Activated CD4-positive, CD25-positive, alpha-beta regulatory T cell treated with anti-CD3 and anti-CD28 coated beads, Interleukin-2, amount 50 U/mL, for 16 hours (primary cell): ENCODE measurements around the gene RASSF1.

Source experiments
- DNase-seq: peaks from one replicate; pipeline ENCODE4 v3.0.0-alpha.2; 2020; ENCODE audit warnings: low read depth, low spot score

RASSF1 gene

GRCh38 chr3:50340448-50341329, at the start of gene RASSF1:
TSS of gene RASSF1 (minus strand) at chr3:50340836. CDS start at chr3:50340805, 31 bp downstream.
- no peak for DNase-seq

DNA sequence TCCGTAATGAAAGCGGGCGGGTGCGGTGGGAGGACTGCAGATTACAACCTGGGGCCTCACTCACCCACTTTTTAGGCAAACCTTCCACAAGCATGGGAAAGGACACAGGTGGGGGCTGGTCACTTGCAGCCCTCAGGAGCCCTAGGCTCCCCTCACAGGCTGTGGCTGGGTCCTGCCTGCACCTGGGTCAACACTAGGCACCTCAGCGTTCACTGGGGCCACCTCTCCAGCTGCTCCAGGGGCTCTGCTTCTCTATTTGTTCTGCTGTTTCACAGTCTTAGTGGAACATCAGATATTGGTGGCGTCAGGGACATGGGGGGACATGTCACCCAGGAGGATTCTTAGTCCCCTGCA, 48.8 kb upstream of the RASSF1 start:
- no peak for DNase-seq

DNA sequence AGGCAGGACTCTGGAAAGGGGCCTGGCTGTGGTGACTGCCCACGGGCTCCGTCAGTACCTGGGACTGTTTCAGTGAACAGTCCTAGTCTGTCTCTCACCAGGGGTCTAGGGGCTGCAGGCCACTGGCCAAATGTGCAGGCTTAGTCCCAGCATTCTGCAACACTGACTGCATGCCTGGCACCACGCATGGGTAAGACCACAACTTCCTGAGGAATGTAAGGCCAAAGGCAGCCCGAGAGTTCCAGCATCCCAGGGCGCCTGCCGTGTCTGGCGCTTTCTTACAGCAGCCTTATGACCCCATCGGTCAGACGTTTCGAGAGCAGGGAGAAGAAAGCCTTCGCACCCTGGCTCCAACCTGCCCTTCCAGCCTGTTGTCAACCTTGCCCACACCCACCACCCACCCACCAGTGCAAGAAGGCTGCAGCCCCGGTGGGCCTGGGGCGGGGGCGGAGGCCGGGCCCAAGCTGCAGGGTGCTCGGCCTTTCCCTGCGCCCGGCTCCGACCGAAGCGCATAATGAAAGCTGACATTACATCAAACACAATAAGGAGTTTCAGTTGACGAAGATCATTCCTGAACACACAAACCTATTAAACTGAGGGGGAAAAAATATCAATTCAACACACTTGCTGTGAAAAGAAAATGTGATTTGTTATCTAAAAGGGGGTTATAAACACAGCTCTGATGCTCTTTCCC, 48.2 kb upstream of the RASSF1 start:
- no peak for DNase-seq

DNA sequence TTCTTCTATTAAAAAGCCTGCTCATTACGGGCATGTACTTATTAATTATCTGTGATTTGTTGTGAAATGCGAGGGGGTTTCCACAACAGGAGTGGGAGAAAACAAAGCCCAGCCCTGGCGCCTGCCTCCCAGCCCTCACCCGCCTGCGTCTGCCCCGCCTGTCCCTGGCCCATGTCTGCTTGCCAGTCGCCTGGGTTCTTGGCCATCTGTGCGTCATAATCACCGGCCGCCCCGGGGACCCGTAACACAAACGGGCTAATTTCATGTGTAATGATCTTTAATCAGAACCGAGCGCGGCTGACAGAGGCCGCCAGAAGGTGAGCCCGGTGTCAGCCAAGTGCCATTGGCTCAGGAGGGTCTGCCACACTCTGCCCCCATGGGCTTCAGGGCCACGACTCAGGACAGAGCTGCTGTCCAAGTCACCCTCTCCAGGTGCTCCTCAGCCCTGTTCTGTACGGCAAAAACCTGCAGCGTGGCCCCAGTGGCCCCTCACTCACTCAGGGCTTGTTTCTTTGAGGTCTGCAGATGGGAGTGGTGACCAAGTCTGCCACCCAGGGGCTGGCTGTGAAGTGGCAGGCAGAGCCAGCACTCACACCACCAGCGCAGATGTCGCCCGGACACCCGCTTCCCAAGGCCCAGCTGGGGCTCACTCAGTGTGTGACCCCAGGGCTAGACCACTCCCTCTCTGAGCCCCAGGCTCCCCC, 47.5 kb upstream of the RASSF1 start:
- DNase-seq, result no peak

DNA sequence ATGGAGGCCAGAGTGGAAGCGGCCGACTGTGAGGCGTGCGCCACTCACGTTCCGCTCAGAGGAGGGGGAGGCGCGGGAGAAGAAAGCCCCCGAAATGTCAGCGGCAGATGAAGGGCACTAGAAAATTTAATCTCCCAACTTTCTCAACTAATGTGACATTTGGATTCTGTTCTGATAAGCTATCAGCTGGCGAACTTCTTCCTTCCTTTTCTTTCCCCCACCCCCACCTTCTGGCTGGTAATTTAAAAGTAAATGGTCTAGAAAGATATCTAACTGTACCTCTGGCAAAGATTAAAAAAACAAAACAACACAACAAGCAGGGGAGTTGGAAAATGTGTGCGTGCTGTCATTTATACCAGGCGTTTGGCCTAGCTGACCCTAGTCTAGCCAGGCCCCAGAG, 45.1 kb upstream of the RASSF1 start:
- DNase-seq, result no peak

- no peak for DNase-seq
Observed at GRCh38 chr3:50383750-50384149, 43.1 kb upstream of the RASSF1 start.

- no peak for DNase-seq
Observed at GRCh38 chr3:50382722-50383121, 42.1 kb upstream of the RASSF1 start.

DNA sequence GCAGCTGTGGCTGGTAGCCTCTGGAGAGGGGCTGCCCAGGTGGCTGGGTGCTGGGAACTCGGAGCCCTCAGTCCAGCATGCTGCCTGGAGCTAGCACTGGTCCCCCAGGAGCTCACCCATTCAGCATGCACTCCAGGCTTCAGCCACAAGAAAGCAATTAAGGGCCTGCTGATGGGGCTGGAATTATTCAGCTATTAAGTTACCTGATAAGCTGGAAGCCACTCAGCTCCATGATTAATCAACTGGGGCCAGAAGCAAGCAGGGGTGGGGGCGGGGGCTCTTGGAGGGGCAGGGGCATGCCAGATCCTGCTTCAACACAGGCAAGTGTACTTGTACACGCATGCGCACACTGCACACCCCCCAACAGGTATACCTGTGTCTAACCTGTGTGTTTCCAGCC, 40.7 kb upstream of the RASSF1 start:
- no peak for DNase-seq

GRCh38 chr3:50380405-50381085, 39.9 kb upstream of the RASSF1 start:
- DNase-seq, result no peak

GRCh38 chr3:50378757-50379156, 38.1 kb upstream of the RASSF1 start:
- DNase-seq, result no peak

DNA sequence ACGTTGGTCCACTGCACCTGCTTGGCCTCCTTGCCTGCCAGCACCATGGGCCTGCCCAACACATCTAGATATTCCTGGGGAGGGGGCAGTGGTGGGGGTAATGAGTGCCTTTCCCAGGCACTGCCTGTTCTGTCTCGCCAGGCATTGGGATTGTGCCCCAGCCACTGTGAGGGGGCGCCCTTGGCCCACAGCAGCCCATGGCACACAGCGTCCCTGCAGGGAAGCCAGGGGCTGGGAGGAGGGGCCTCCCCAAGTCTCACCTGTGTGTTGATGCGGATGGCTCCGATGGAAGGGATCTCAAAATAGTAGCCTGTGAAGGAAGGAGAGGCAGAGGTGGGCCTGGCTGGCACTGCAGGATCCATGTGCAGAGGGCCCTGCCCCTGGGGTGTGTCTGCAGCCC, 37.4 kb upstream of the RASSF1 start:
- no peak for DNase-seq

- DNase-seq, result no peak
Observed at GRCh38 chr3:50375258-50375931, 34.8 kb upstream of the RASSF1 start.

DNA sequence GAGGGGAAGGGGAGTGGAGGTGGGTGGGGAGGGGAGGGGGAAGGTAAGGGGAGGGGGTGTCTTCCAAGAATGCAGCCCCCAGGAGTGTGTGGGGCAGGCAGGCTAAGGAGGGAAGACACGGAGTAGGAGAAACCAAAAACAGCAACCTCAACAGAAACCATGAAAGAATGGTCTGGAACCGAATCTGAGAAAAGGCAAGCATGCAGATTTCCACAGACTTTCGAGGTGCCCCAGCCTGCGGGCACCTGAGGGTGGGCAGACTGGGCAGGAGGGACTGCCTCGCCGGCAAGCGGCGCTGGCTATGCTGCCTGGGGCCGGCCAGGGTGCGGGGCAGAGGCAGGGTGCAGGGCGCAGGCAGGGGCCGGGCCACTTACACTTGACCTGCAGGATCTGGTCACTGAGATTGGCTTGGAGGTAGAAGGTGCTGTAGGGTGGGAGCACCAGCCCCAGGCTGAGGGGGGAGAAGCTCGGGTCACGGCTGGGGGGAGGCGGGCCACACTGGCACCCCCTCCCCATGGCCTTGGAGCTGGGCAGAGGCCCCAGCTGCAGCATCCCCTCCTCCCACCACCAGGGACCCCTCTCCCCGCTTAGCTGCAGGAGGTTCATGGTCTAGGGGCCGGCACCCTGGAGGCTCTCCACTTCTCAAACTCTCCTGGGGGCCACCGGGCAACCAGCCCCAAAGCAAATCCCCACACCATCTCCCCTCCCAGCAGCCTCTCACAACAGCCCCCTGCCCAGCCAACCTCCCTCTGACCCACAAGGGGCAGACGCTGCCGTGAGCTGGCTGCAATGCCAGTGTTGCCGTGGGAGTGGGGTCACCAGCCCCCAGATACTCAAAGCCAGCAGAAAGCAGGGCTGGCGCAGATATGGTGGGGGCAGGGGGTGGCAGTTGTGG, 34.0 kb upstream of the RASSF1 start:
- no peak for DNase-seq

- DNase-seq, result no peak
Observed at GRCh38 chr3:50373146-50374051, 32.8 kb upstream of the RASSF1 start.

DNA sequence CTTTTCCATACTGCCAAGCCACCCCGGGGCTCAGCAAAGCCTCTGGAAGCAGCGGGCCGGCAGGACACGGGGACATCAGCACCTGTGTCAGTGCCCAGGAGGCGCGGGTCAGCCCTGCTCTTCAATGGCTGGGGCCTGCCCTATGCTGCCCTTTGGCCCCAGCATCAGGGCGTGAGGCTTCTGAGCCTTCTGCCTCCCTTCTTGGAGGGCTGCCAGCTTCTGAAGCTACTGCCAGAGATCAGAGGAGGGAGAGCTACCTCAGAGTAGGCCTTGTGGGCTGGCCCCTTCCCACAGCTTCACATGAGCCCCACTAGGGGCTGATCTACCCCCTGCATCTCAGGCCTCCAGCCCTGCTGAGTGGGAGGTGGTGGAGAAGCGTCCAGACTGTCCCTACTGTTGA, 31.7 kb upstream of the RASSF1 start:
- DNase-seq, result no peak

GRCh38 chr3:50371133-50371685, 30.6 kb upstream of the RASSF1 start:
- no peak for DNase-seq

DNA sequence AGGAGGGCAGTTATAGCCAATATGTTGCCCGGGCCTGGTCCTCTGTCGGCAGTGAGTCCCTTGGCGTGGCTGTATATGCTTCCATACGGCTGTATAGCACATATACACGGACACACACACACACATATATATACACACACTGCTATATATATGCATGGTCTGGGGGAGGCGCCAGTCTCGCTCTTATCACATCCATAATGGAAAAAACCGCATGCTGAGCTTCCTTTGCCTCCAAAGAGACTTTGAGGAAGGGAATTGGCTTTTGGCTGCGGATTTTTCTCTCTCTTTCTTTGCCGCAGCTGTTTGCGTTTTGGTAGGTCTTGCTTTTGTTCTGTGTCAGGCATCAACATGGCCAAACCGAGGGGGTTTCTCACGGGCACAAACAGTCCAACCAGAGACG, 30.0 kb upstream of the RASSF1 start:
- no peak for DNase-seq

DNA sequence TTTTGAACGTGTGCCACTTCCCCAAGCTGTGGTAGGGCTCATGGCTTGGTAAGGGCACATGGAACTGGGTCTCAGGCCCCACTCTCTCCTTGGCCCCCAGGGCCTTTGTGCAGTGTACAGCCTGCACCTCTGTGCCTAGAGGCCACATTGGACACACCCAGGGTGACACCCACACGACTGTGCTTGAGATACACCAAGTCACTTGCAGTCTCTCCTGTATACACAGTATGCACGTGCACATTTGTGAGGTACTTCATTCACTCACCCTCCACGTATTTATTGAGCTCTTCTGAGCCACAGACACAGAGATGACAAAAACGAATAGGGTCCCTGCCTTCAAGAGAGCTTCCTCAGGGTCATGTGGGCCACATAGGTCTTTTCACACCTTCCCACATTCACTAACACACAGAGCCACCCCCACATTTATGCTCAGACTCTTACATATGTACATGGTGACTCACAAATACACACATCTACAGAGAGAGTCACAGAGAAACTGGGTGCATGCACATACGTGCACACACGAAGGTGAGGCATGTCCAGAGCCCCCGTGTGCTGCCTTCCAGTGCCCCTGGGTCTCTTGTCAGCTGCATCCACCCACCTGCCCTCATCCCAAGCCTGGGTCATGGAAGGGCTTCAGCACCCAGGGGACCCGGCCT, 28.5 kb upstream of the RASSF1 start:
- DNase-seq, result no peak

GRCh38 chr3:50365842-50366220, 25.2 kb upstream of the RASSF1 start:
- DNase-seq, result no peak
